ENCODE results near the gene SRRT. TPM values are rescaled to one million over a fixed set of nuclear protein-coding genes. Genes with fewer than 3 reads are reported as not detected.

Gene SRRT, protein sequence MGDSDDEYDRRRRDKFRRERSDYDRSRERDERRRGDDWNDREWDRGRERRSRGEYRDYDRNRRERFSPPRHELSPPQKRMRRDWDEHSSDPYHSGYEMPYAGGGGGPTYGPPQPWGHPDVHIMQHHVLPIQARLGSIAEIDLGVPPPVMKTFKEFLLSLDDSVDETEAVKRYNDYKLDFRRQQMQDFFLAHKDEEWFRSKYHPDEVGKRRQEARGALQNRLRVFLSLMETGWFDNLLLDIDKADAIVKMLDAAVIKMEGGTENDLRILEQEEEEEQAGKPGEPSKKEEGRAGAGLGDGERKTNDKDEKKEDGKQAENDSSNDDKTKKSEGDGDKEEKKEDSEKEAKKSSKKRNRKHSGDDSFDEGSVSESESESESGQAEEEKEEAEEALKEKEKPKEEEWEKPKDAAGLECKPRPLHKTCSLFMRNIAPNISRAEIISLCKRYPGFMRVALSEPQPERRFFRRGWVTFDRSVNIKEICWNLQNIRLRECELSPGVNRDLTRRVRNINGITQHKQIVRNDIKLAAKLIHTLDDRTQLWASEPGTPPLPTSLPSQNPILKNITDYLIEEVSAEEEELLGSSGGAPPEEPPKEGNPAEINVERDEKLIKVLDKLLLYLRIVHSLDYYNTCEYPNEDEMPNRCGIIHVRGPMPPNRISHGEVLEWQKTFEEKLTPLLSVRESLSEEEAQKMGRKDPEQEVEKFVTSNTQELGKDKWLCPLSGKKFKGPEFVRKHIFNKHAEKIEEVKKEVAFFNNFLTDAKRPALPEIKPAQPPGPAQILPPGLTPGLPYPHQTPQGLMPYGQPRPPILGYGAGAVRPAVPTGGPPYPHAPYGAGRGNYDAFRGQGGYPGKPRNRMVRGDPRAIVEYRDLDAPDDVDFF
- total RNA-seq (ENCODE audit: low replicate concordance) = 60.4 and 108 TPM in 2 replicates

DNA sequence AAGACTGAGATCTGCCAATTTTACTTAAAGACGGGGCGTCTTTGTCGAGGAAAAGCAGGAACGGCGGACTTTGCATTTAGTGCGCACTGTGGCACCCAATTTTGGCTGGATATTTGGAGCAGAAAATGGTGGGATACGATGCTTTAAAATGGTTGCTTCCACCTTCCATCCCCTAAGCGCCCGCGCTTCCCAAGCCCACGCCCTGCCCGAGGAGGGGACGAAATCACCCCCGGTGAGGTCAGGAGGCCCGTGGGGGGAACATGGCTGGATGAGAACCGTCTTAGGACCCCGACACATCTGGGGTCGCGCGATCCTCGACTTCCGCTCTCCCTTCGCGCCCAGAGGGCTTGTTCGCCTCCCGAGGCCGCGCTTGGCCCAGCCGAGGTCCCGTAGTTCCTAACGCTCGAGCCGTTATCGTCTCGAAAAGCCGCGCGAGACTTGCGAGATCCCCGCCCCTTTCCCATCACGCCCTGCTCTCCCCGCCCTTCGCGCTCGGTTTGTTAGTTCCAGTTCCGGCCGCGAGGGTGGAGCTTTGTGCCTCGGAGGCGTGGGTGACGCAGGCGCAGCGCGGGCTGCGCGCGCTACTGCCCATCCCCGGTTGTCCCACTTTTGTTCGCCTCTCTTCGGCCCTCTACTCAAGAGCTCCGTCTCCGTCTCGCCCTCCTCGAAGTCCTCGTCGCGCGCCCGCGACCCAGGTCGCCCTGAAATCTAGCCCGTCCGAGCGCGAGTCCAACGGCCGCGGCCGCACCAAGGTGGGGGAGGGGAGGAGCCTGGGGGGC is at the start of gene SRRT:
Gene SRRT (plus strand): TSS at position 527 of the 779 bp plus-strand sequence. CDS start 488 bp downstream, outside the sequence.
- Histone ChIP-seq H3K9ac (peak within 1 kb of the TSS; percentile 96), H3K9me3 (ENCODE audit: low read depth) (no peaks in the 10 kb centered on the region), H3K27ac (peak within 1 kb of the TSS; percentile 95), H2AFZ (replicated peaks) (peak within 1 kb of the TSS; percentile 27), H3K79me2 (ENCODE audit: low read depth) (peaks cover 48% of the 10 kb centered on the region), H3K4me3 (peak within 1 kb of the TSS; percentile 91), H3K4me1 (peaks cover 29% of the 10 kb centered on the region), H3K4me2 (peak within 1 kb of the TSS; percentile 93), H4K20me1 (ENCODE audit: low read depth) (peaks cover 46% of the 10 kb centered on the region), H3K36me3 (peaks cover 7% of the 10 kb centered on the region), H3K27me3 (no peaks in the 10 kb centered on the region), H3F3A (ENCODE audit: low read depth) (peaks cover 49% of the 10 kb centered on the region)
- Mint-ChIP-seq H3K27ac (peak within 1 kb of the TSS; percentile 99), H3K9me3 (no peaks in the 10 kb centered on the region), H3K36me3 (peaks cover 28% of the 10 kb centered on the region), H3K27me3 (ENCODE audit: insufficient read depth, low read depth) (peaks cover 2% of the 10 kb centered on the region), H3K4me1 (peaks cover 43% of the 10 kb centered on the region), H3K4me3 (peak within 1 kb of the TSS; percentile 99)
- TF ChIP-seq, protein P1, sequence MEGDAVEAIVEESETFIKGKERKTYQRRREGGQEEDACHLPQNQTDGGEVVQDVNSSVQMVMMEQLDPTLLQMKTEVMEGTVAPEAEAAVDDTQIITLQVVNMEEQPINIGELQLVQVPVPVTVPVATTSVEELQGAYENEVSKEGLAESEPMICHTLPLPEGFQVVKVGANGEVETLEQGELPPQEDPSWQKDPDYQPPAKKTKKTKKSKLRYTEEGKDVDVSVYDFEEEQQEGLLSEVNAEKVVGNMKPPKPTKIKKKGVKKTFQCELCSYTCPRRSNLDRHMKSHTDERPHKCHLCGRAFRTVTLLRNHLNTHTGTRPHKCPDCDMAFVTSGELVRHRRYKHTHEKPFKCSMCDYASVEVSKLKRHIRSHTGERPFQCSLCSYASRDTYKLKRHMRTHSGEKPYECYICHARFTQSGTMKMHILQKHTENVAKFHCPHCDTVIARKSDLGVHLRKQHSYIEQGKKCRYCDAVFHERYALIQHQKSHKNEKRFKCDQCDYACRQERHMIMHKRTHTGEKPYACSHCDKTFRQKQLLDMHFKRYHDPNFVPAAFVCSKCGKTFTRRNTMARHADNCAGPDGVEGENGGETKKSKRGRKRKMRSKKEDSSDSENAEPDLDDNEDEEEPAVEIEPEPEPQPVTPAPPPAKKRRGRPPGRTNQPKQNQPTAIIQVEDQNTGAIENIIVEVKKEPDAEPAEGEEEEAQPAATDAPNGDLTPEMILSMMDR (IDR thresholded peaks at IDR 0.05) = peak; percentile 40
- no peak for TF ChIP-seq EZH2 (IDR thresholded peaks at IDR 0.05)
- DNase-seq (ENCODE audit: low spot score) = peak; percentile 100

DNA sequence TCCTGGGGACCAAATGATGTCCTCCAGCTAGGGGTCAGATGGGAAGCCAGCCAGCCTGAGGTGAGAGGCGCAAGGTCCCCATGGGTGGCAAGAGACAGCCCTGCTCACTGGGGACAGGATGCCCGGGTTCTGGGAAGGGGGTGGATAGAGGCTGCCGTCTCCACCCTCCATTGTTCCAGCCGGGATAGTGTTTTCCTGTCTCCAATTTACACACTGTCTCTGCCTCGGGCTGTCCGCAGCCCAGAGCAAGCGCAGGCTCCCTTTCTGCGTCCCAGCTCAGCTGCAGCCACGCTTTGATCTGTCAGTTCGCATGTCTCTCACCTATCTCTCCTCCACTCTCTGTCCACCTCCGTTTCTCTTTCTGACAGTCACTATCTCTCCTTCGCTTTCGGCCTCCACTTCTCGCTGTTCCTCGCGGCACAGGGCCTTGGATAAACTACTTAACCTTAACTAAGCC is 49.7 kb upstream of the SRRT start:
- peak; percentile 30 for DNase-seq (ENCODE audit: low spot score)
- TF ChIP-seq EZH2phosphoT487 (IDR thresholded peaks at IDR 0.05) (no peak), EZH2 (IDR thresholded peaks at IDR 0.05) (no peak)
- TF ChIP-seq, protein P1 (IDR thresholded peaks at IDR 0.05) = no peak
- peak overlapping the region; percentile 98 for H3K4me3 Mint-ChIP-seq
- Histone ChIP-seq H3K4me1 (peaks cover 10% of the 10 kb centered on the region), H3K4me3 (peak overlapping the region; percentile 100), H4K20me1 (ENCODE audit: low read depth) (peaks cover 39% of the 10 kb centered on the region), H3K27me3 (no peaks in the 10 kb centered on the region), H3K27ac (no peak overlapping the region), H3K9me3 (ENCODE audit: low read depth) (no peaks in the 10 kb centered on the region), H2AFZ (replicated peaks) (no peak overlapping the region), H3K4me2 (peak overlapping the region; percentile 99), H3F3A (ENCODE audit: low read depth) (peaks cover 20% of the 10 kb centered on the region), H3K79me2 (ENCODE audit: low read depth) (peaks cover 60% of the 10 kb centered on the region), H3K36me3 (no peaks in the 10 kb centered on the region), H3K9ac (peak overlapping the region; percentile 69)
- peak overlapping the region; percentile 76 for H3K27ac Mint-ChIP-seq
- peaks cover 12% of the 10 kb centered on the region for H3K36me3 Mint-ChIP-seq
- H3K27me3 Mint-ChIP-seq (ENCODE audit: insufficient read depth, low read depth) = peaks cover 13% of the 10 kb centered on the region
- H3K4me1 Mint-ChIP-seq = peaks cover 26% of the 10 kb centered on the region
- H3K9me3 Mint-ChIP-seq = no peaks in the 10 kb centered on the region

DNA sequence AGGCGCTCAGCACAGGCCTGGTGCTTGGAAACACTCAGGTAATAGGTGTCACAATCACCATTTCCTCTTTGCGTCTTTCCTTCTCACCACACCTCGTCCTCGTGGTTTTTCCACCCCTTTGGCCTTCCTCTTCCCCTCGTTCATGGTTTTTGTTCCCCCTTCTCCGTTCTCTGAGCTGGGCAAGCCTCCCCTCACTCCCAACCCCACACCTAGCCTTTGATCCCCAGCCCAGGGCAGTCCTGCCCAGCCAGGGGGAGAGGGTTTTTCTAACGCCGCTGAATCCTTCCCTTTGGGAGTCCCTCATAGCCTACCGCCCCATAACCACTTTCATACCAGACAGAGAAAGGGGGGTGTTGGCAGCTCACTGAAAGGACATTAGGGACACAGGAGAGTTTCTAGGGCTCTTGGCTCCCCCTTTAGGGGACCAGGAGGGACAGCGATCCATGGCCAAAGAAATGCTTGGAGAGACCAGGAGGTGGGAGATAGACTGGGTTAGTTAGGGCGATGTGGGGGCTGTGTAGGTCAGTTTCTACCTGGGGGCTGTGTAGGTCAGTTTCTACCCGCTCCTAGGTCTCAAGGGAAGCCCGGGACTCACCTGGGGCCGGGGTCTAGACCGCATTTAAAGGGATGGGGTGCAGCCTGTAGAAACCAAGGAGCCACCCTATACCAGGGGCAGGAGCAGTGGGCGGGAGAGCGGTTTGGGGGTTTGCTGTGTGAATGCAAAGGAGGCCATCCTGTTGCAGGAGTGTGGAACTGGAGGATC is 49.0 kb upstream of the SRRT start:
- Mint-ChIP-seq H3K4me3 (peak overlapping the region; percentile 98), H3K9me3 (no peaks in the 10 kb centered on the region), H3K27me3 (ENCODE audit: insufficient read depth, low read depth) (peaks cover 15% of the 10 kb centered on the region), H3K4me1 (peaks cover 26% of the 10 kb centered on the region), H3K27ac (peak overlapping the region; percentile 77), H3K36me3 (peaks cover 8% of the 10 kb centered on the region)
- Histone ChIP-seq H3K4me2 (peak overlapping the region; percentile 99), H3K9me3 (ENCODE audit: low read depth) (no peaks in the 10 kb centered on the region), H3K27me3 (no peaks in the 10 kb centered on the region), H3K79me2 (ENCODE audit: low read depth) (peaks cover 53% of the 10 kb centered on the region), H3F3A (ENCODE audit: low read depth) (peaks cover 20% of the 10 kb centered on the region), H3K9ac (peak overlapping the region; percentile 69), H3K4me1 (peaks cover 10% of the 10 kb centered on the region), H2AFZ (replicated peaks) (no peak overlapping the region), H4K20me1 (ENCODE audit: low read depth) (peaks cover 39% of the 10 kb centered on the region), H3K27ac (no peak overlapping the region), H3K36me3 (no peaks in the 10 kb centered on the region), H3K4me3 (peak overlapping the region; percentile 100)
- TF ChIP-seq, protein P1 (IDR thresholded peaks at IDR 0.05) = peak; percentile 47
- TF ChIP-seq EZH2 (IDR thresholded peaks at IDR 0.05) (no peak), EZH2phosphoT487 (IDR thresholded peaks at IDR 0.05) (no peak)
- peak; percentile 69 for DNase-seq (ENCODE audit: low spot score)
